HG03521 (cell line): ENCODE measurements around the gene DDC.
"Not testable (repeated sequence)": the region's sequence is repeated elsewhere in the genome, so short reads cannot be mapped to it uniquely, and the experiment has no call there.

Source experiments
- ATAC-seq: cut with Tn5 transposase; IDR thresholded peaks from one replicate; pipeline ENCODE4 v1.9.1; 2021; ENCODE audit warnings: mild to moderate bottlenecking, moderate library complexity; ENCODE audit not compliant: unreplicated experiment

DDC gene

GRCh38 chr7:50556247-50556991 lies 8.8 kb downstream of the DDC start:
- no peak for ATAC-seq

GRCh38 chr7:50555594-50556140 lies 9.5 kb downstream of the DDC start:
- no peak for ATAC-seq

- no peak for ATAC-seq
Measured at GRCh38 chr7:50554431-50555322, 10.5 kb downstream of the DDC start.

- no peak for ATAC-seq
Measured at GRCh38 chr7:50553973-50554372, 11.2 kb downstream of the DDC start.

GRCh38 chr7:50552921-50553320 lies 12.3 kb downstream of the DDC start:
- ATAC-seq: no peak

- ATAC-seq: no peak
Measured at GRCh38 chr7:50552139-50552538, 13.1 kb downstream of the DDC start.

- ATAC-seq: not testable (repeated sequence)
Measured at GRCh38 chr7:50545613-50546012, 19.6 kb downstream of the DDC start.

GRCh38 chr7:50544992-50545391 lies 20.2 kb downstream of the DDC start:
- no peak for ATAC-seq

- ATAC-seq: no peak
Measured at GRCh38 chr7:50543776-50544442, 21.3 kb downstream of the DDC start.

- ATAC-seq: no peak
Measured at GRCh38 chr7:50542132-50542531, 23.1 kb downstream of the DDC start.

- ATAC-seq: no peak
Measured at GRCh38 chr7:50540785-50541579, 24.2 kb downstream of the DDC start.

GRCh38 chr7:50539725-50540124 lies 25.5 kb downstream of the DDC start:
- no peak for ATAC-seq

- ATAC-seq: no peak
Measured at GRCh38 chr7:50538478-50538877, 26.7 kb downstream of the DDC start.

- ATAC-seq: no peak
Measured at GRCh38 chr7:50537417-50537816, 27.8 kb downstream of the DDC start.

- ATAC-seq: not testable (repeated sequence)
Measured at GRCh38 chr7:50535291-50535711, 29.9 kb downstream of the DDC start.

GRCh38 chr7:50534690-50535290 lies 30.4 kb downstream of the DDC start:
- ATAC-seq: no peak

GRCh38 chr7:50533866-50534265 lies 31.3 kb downstream of the DDC start:
- ATAC-seq: no peak

- no peak for ATAC-seq
Measured at GRCh38 chr7:50531928-50532327, 33.3 kb downstream of the DDC start.

GRCh38 chr7:50531401-50531911 lies 33.7 kb downstream of the DDC start:
- ATAC-seq: no peak

GRCh38 chr7:50530766-50531165 lies 34.4 kb downstream of the DDC start:
- ATAC-seq: no peak
